SK-N-MC (cell line): ENCODE data around the gene LIPC.

Source experiments
- EZH2 ChIP-seq: fragments of 200-600 bp; sonication (generic); IDR thresholded peaks from one replicate; pipeline ENCODE4 v1.6.1; 2017; ENCODE audit warnings: antibody characterized with exemption
- FOXP2 ChIP-seq: optimal IDR thresholded peaks from 2 replicates; pipeline ENCODE3; 2011; ENCODE audit warnings: mild to moderate bottlenecking, moderate library complexity; ENCODE audit not compliant: insufficient read depth; ENCODE audit errors: extremely low read length, control extremely low read depth
- POLR2AphosphoS5 ChIP-seq: IDR thresholded peaks from 2 replicates; pipeline ENCODE4 v1.6.1; 2012; ENCODE audit warnings: mild to moderate bottlenecking, low read depth, low read length, borderline replicate concordance

GRCh38 chr15:58388211-58388610 is 43.6 kb upstream of the LIPC start:
- TF ChIP-seq EZH2 = no peak
- TF ChIP-seq POLR2AphosphoS5 = no peak
- no peak for TF ChIP-seq FOXP2
